Adrenal gland (tissue), 12 donors: Measurements from ENCODE around the gene SERAC1. TPM values are rescaled to one million over a fixed set of nuclear protein-coding genes. Genes with fewer than 3 reads are reported as not detected.
A peak's percentile ranks its signal among the peaks of the same experiment; 100 is the strongest.

Source experiments
- DNase-seq, 7 donors: peaks; one replicate each; pipeline ENCODE4 v3.0.0-alpha.2; 2019 to 2020
- H3K27ac ChIP-seq, 5 donors: fragments of 200-600 bp; sonication (generic) in 4 of 5; 1 replicate in 3 of 5; 2 replicates in 2 of 5; pipeline versions ENCODE4 v1.5.1 to v1.8.0; 2016 to 2020; ENCODE audit warnings: mild to moderate bottlenecking in 1 of 5
- H3K27me3 ChIP-seq: fragments of 200-600 bp; 2 replicates; pipeline ENCODE4 v1.8.0; 2021
- H3K36me3 ChIP-seq, 2 donors: fragments of 200-600 bp; replicated peaks in 1 of 2; 1 replicate in 1 of 2; 2 replicates in 1 of 2; pipeline versions ENCODE4 v1.5.1 to v1.8.0; 2018 to 2022
- H3K4me1 ChIP-seq, 2 donors: fragments of 200-600 bp; replicated peaks in 1 of 2; 1 replicate in 1 of 2; 2 replicates in 1 of 2; pipeline versions ENCODE4 v1.5.1 to v1.8.0; 2018 to 2021
- H3K4me3 ChIP-seq, 4 donors: fragments of 200-600 bp; sonication (generic) in 3 of 4; one replicate each; pipeline ENCODE4 v1.5.1; 2016 to 2018
- H3K9me3 ChIP-seq, 3 donors: fragments of 200-600 bp; sonication (generic) in 1 of 3; replicated peaks in 1 of 3; 1 replicate in 2 of 3; 2 replicates in 1 of 3; pipeline versions ENCODE4 v1.5.1 to v1.8.0; 2016 to 2021
- CTCF ChIP-seq, 6 experiments: fragments of 450-650 bp in 4 of 6; fragments of 200-600 bp in 2 of 6; sonication (generic) in 1 of 6; IDR thresholded peaks; 1 replicate in 5 of 6; 2 replicates in 1 of 6; pipeline versions ENCODE4 v1.5.1 to v1.8.0; 2016 to 2021; ENCODE audit warnings: antibody characterized with exemption in 6 of 6, mild to moderate bottlenecking in 2 of 6, moderate library complexity in 1 of 6
- POLR2A ChIP-seq, 2 donors: fragments of 450-650 bp; IDR thresholded peaks; one replicate each; pipeline ENCODE4 v1.6.1; 2017; ENCODE audit warnings: antibody characterized with exemption in 2 of 2, mild to moderate bottlenecking in 2 of 2, moderate library complexity in 1 of 2
- WGBS, 4 donors: extraction: QIAGEN DNeasy Blood & Tissue Kit in 2 of 4; methylation state at CpG; one replicate each; pipeline versions ENCODE4 v1.1.5 to v1.1.7; 2013 to 2017; 5-methylcytosine and 5-hydroxymethylcytosine counted together
- intact Hi-C, 2 donors: fragments of 100-400 bp; cut with DNase I; formaldehyde crosslinking; loops; one replicate each; pipeline versions ENCODE4 v1.14.1 to v1.15.0; 2022 to 2023
- polyA plus RNA-seq, 3 donors: library from polyadenylated mRNA; stranded (reverse); fragments of 200-250 nt in 2 of 3; fragments of 350-450 nt in 1 of 3; fragmentation: Illumina TruSeq in 1 of 3; extraction: RNeasy Lipid Tissue Mini Kit (QIAGEN cat#74804) in 1 of 3; gene quantifications; one replicate each; pipeline ENCODE4 v1.2.3, GENCODE V29; 2013 to 2014
- total RNA-seq, 9 donors: library from RNA; depleted of rRNA in 4 of 9; stranded (reverse); fragments of >200 nt in 4 of 9; fragments of 120-200 nt in 1 of 9; fragmentation: NEBNext Ultra II Directional in 1 of 9; extraction: Animal tissue kit (Norgen Biotek cat#: 25700) in 1 of 9; gene quantifications; one replicate each; pipeline versions ENCODE4 v1.1.0 to v1.2.4, GENCODE V29; 2013 to 2023
- donor health status: healthy with polysubstance abuse.
- donor health status: Bipolar disorder and iron deficiency.
- donor health status: DM: yes; HTN: yes; CAD: no.
- donor health status: DM: no; HTN: no; CAD: no.
- donor health status: DM: no; HTN: no; CAD: no.
- donor health status: DM: yes; HTN: yes; CAD: no.

SERAC1 gene
- total and polyA plus RNA-seq, 12 donors = 5.0 to 20.0 (median 17.1) TPM

GRCh38 chr6:158143700-158144099 is 24.4 kb downstream of the SERAC1 start:
- peak in 1 of 7 donors; percentile 27 for DNase-seq
- WGBS, 4 donors = 31 to 57% (median 40%) methylated on average over 1 of the region's 1 CpG
- no peaks in the 10 kb centered on the region for H3K4me1 ChIP-seq
- H3K27me3 ChIP-seq = no peaks in the 10 kb centered on the region
- no peaks in the 10 kb centered on the region for H3K9me3 ChIP-seq
- no peak overlapping the region for H3K27ac ChIP-seq
- intact Hi-C loops = no loop called here
- H3K36me3 ChIP-seq = peaks cover 0 to 9% of the 10 kb centered on the region in 2 donors
- no peak for TF ChIP-seq POLR2A (IDR thresholded peaks at IDR 0.05)
- TF ChIP-seq CTCF (IDR thresholded peaks at IDR 0.05) = peak in 4 of 6 experiments; percentile 9 to 34 (median 25)
- no peak overlapping the region for H3K4me3 ChIP-seq

GRCh38 chr6:158142789-158143188 is 25.3 kb downstream of the SERAC1 start:
- intact Hi-C loops = no loop called here
- Histone ChIP-seq H3K27me3 (no peaks in the 10 kb centered on the region), H3K4me3 (no peak overlapping the region), H3K27ac (no peak overlapping the region), H3K4me1 (no peaks in the 10 kb centered on the region), H3K36me3 (peaks cover 0 to 9% of the 10 kb centered on the region in 2 donors), H3K9me3 (no peaks in the 10 kb centered on the region)
- no peak for TF ChIP-seq POLR2A (IDR thresholded peaks at IDR 0.05)
- TF ChIP-seq CTCF (IDR thresholded peaks at IDR 0.05) = no peak
- no peak for DNase-seq

GRCh38 chr6:158131926-158132325 is 36.1 kb downstream of the SERAC1 start:
- 63 to 82% (median 71%) methylated on average over 1 of the region's 1 CpG for WGBS, 4 donors
- H3K9me3 ChIP-seq = no peaks in the 10 kb centered on the region
- no peak for DNase-seq
- no peaks in the 10 kb centered on the region for H3K27me3 ChIP-seq
- intact Hi-C loops = no loop called here
- TF ChIP-seq CTCF (IDR thresholded peaks at IDR 0.05) (peak in 1 of 6 experiments; percentile 26), POLR2A (IDR thresholded peaks at IDR 0.05) (no peak)
- H3K27ac ChIP-seq = no peak overlapping the region
- H3K36me3 ChIP-seq = peaks cover 0 to 4% of the 10 kb centered on the region in 2 donors
- no peaks in the 10 kb centered on the region for H3K4me1 ChIP-seq
- H3K4me3 ChIP-seq = no peak overlapping the region

GRCh38 chr6:158125271-158125670 is 42.8 kb downstream of the SERAC1 start:
- WGBS, 4 donors = 91 to 100% (median 98%) methylated on average over 2 of the region's 2 CpGs
- intact Hi-C loops = no loop called here

More at GRCh38 chr6:158125271-158125670, 42.8 kb downstream of the SERAC1 start:
- no peak for TF ChIP-seq CTCF (IDR thresholded peaks at IDR 0.05)
- TF ChIP-seq POLR2A (IDR thresholded peaks at IDR 0.05) = no peak
- no peaks in the 10 kb centered on the region for H3K9me3 ChIP-seq
- no peaks in the 10 kb centered on the region for H3K4me1 ChIP-seq
- H3K4me3 ChIP-seq = no peak overlapping the region
- DNase-seq = no peak
- no peaks in the 10 kb centered on the region for H3K36me3 ChIP-seq
- H3K27me3 ChIP-seq = no peaks in the 10 kb centered on the region
- H3K27ac ChIP-seq = no peak overlapping the region
